ENCODE results near the gene DOP1B.

- peak in 1 of 11 experiments; percentile 4 for TF ChIP-seq CTCF (IDR thresholded peaks at IDR 0.05 in 8 of 11, conservative IDR thresholded peaks at IDR 0.05 in 3 of 11)
- peak in 1 of 3 donors; percentile 50 for TF ChIP-seq POLR2A (IDR thresholded peaks at IDR 0.05)
- TF ChIP-seq POLR2AphosphoS5 (IDR thresholded peaks at IDR 0.05), result peak in 2 of 3 donors; percentile 71 to 87
Observed at GRCh38 chr21:36156815-36157670, at the start of gene DOP1B.

Data from spleen (tissue), 7 donors.